Stimulated activated CD4-positive, alpha-beta T cell treated with anti-CD3 and anti-CD28 coated beads, Interleukin-4, amount 100 ng/mL, for 4 hours (primary cell): ENCODE results near the gene LIMS4.
"Not testable (repeated sequence)": the region's sequence is repeated elsewhere in the genome, so short reads cannot be mapped to it uniquely, and the experiment has no call there.

ENCODE experiments used
- DNase-seq, 2 experiments: peaks; one replicate each; pipeline ENCODE4 v3.0.0-alpha.2; 2020

LIMS4 gene

DNA sequence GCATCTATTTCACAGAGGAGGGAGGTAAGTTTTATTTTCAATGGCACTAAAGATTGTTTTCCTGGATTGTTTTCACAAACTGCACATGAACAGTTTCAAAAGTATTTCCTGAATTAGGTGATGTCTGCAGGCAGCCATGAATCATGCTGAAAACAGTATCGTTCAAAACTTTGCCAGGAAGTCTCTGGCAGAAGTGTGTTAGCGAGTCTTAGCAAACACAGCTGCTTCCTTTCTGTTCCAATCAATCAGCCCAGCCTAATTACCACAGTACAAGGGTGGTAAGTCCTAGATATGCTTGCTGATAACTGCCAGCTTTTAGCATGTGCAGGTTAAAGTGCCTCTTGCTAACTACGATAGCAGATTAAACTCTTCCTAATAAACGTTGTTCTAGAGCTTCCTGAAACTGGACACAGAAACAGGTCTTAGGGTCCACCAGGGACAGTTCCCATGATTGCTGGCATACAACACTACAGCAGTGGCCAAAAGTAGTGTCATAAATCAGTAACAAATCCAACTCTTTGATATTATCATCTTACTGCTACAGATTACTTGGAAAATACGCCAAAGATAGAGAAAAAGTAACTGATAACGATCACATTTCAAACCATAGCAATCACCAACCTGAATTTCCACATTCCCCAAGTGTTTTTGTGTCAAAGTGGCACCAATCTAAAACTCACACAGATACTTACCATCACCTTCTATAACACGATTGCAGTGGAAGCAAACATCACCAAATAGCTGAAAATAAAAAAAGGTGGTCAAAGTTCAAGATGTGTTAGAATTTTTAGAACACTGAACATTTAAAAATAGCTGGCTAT lies 23.3 kb downstream of the LIMS4 start:
- not testable (repeated sequence) for DNase-seq

DNA sequence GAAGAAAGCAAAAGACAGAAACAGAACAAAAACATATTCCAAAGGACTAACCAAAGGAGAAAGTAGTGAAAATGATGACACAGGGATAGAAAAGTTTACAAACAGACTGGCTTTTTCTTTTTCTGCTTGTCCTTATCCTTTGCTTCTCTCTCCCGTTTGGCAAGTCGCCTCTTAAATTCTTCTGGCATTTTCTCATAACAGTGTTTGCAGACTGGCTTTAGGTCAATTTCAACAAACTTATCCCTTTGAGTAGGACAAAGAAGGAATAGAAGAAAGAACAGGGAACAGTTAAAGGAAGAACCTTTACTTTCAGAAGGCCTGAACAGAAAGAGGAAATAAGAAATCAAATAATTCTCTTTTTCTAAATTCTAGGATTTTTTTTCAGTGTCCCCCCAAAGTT lies 26.0 kb downstream of the LIMS4 start:
- DNase-seq: not testable (repeated sequence)

DNA sequence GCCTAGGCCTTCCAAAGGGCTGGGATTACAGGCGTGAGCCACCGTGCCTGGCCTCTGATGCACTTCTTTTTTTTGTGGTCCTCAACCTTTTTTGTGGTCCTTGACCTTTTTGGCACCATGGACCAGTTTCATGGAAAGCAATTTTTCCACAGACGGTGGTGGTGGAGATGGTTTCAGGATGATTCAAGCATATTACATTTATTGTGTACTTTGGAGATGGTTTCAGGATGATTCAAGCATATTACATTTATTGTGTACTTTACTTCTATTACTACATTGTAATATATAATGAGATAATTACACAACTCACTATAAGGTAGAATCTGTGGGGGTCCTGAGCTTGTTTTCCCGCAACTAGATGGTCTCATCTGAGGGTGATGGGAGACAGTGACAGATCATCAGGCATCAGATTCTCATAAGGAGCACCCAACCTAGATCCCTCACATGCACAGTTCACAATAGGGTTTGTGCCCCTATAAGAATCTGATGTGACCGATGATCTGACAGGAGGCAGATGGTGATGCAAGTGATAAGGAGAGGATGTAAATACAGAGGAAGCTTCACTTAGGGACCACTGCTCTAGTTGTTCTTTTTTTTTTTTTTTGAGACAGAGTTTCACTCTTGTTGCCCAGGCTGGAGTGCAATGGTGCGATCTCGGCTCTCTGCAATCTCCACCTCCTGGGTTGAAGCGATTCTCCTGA lies 29.2 kb downstream of the LIMS4 start:
- DNase-seq: not testable (repeated sequence)

DNA sequence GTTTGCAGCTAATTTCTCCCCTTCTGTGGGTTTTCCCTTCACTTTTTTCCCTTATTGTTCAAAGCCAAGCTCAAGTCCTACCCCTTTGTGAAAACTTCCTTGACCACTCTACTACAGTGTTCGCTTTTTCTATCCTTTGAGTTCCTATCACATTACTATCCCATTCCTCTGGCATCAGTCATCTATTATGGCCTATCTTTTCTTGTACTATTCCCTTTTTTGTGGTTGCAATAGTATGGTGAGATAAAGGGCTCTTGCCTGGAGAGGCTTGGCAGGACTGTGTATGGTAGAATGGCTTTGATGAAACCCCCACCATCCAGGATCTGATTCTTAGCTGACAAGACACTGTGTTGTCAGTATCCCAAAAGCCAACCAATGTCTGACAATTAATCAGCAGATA lies 30.7 kb downstream of the LIMS4 start:
- DNase-seq: not testable (repeated sequence)

DNA sequence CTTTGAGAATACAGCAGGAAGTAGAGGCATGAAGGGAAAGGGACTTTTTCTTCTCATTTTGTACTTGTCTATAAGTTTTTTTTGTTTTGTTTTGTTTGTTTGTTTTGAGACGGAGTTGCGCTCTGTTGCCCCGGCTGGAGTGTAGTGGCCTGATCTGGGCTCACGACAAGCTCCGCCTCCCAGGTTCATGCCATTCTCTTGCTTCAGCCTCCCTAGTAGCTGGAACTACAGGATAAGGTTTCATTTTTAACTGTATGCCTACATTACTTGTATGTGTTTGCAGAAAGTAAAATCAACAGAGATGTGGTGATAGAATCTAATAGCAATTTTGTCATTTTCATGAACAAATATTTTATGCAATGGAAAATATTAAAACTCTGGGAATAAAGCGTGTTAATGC lies 38.1 kb downstream of the LIMS4 start:
- DNase-seq: not testable (repeated sequence)

DNA sequence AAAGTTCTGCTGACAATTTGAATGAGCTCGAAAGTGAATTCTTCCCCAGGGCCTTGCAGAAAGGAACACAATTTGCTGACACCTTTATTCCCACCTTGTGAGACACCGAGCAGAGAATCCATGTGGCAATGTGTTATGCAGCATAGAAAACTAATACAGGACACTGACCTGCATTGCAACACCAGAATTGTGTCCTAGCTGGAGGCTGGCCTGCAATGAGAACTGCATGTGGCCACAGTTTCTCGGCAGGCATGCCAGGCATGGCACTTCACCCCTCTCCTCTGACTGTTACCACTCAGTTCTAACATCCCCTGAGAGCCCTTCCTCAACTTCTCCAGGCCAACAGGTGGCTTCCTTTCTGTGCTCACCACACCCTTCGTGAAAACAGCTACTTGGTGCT lies 46.9 kb downstream of the LIMS4 start:
- not testable (repeated sequence) for DNase-seq

DNA sequence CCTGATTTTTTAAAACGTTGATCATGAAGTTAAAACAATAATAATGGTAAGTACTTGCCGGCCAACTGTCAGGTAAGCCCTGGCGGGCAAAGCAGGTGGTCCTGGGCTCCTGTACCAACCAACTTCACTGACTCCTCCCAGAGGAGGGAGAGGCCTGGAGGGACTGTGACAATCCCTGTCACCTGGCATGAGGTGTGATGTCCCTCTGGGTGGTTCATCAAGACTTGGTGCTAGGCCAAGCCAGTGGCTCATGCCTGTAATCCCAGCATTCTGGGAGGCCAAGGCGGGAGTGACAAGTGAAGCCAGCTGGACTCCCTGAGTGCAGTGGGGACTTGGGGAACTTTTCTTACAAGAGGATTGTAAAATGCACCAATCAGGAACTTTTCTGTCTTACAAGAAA lies 48.2 kb downstream of the LIMS4 start:
- not testable (repeated sequence) for DNase-seq

DNA sequence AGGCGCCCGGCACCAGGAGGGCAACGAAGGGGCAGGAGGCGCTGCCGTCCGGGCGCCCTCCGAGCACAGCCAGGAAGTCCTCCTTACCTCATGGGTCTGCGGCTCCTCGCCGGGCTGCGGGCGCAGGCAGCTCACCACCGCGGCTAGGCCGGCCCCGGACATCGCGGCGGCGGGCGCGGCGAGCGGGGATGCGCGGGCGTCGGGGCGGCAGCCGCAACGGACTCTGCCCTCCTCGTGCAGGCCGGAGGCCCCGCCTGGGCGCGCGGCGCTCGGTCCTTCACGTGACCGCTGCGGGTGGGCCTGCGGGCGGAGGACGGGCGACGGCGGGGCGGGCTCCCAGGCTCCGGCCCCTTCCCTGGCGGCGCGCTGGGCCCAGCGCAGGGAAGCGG lies 49.0 kb downstream of the LIMS4 start:
- DNase-seq: not testable (repeated sequence)

DNA sequence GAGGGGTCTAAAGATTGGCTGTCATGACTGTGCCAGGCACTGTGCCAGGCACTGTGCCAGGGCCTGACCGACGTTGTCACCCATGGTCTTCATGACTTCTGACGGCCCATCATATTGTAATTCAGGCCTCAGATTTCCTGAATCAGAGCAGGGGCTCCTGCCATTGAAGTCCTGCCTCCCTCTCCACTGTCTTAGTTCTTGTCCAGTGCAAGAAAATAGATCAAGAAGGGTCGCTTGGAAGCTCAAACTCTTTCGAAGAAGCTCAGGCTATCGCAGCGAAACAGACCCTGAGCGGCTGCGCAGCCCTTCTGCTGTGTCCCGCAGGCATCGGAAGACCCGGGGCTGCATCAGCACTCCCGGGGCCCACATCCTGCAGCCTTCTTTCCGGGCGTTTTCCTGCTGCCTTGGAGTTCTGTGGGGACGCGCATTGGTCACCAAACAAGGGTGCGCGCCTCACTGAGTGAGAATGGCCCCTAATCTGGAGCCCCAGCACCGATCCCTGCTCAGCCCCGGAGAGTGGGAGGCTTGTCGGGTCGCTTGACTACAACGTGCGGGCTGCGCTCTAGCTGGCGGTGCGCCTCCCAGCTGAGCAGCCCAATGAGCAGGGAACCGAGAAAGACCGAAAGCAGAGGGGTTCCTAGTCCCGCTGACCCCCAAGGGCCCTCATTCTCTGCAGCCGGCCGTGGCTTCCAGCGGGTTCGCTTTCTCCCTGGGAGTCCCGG lies 49.6 kb downstream of the LIMS4 start:
- not testable (repeated sequence) for DNase-seq

DNA sequence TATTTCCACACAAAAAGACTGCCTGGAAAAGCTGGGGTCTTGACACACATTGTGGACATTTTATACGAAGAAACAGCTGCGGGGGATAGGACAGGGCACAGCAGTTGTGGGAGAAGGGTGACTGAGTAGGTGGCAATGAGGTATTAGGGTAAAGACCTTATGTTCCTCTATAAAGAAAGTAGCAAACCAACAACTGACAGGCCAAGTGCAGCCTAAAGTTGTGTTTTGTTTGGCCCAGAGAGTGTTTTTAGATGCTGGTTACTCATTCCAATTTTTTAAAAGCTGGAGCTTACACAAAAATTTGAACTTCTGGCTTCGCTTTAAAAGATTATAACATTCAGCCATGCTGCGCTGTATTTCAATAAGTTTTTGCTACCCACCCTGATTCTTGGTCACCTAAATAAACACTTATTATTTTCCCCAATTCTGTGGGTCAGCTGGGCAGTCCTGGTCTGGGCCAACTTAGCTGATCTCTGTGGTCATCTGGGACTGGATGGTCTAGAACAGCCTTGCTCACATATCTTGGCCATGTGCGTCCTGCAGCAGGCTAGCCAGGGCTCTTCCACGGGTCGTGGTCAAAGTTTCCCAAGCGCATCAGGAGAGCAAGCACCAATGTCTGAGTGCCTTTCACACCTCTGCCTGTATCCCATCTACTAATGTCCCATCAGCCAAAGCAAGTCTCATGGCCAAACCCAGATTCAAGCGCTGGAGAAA lies 51.8 kb downstream of the LIMS4 start:
- DNase-seq: not testable (repeated sequence)

DNA sequence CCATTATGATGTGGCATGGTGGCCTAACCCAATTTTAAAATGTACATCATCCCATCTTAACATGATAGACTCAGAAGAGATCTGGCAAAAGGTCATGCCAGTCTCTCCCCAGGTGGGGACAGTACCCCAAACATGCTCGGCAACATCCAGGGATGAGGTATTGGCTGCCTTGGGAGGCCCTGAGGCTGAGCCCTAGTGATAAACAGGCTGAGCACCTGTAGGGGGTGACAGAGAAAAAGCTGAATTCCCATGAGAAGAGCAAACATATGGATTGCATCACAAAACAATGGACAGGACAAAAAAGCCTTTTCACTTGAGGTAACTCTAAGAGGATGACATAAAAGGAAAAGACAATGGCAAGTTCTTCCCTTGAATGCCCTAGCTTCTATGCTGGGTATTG lies 65.5 kb downstream of the LIMS4 start:
- not testable (repeated sequence) for DNase-seq

DNA sequence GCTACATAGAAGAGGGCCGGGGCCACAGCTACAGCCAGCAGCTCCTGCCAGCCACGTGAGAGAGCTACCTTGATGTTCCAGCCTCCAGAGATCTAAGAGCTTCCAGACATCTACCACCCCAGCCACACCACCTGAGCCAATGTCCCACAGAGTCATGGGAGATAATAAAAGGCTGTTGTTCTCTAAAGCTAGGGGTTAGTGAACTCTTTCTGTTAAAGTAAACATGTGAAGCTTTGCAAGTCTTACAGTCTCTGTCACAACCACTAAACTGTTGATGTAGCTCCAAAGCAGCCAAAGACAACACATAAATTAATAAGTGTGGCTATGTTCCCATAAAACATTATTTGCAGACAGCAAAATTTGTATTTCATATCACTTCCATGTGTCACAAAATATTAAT lies 67.6 kb downstream of the LIMS4 start:
- not testable (repeated sequence) for DNase-seq

DNA sequence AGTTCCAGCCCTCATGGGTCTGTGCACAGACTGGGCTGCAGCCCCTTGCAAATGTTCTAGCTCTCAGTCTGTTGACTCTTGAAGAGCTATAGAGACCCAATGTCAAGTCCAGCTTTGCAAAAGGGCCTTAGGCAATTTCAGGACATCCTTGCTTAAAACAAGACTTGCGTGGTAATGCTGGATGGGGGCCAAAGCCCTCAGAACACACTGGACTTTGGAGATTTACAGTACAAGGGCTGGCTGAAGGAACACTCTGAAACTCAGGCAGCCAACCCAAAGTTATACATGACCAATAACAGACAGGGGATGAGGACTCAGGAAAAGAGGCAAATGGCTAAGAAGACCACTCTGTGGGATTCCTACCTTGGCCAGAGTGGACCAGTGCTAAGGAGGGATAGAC lies 68.4 kb downstream of the LIMS4 start:
- DNase-seq: not testable (repeated sequence)

DNA sequence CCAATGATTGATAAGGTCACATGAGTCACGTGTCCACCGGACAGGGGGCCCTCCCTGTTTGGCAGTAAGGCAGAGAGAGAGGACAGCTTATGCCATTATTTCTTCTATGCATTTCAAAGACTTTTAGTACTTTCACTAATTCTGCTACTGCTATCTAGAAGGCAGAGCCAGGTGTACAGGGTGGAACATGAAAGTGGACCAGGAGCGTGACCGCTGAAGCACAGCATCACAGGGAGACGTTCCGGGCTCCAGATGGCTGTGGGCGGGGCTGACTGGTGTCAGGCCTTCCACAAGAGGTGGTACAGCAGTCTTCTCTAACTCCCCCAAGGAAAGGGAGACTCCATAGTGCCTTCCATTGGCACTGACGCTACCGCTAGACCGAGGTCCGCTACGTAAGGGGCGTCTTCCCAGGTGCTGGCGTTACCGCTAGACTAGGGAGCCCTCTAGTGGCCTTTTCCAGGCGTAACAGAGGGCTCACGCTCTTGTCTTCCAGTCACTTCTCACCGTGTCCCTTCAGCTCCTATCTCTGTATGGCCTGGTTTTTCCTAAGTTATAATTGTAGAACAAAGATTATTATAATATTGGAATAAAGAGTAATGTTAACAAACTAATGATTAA lies 71.5 kb downstream of the LIMS4 start:
- DNase-seq: not testable (repeated sequence)

DNA sequence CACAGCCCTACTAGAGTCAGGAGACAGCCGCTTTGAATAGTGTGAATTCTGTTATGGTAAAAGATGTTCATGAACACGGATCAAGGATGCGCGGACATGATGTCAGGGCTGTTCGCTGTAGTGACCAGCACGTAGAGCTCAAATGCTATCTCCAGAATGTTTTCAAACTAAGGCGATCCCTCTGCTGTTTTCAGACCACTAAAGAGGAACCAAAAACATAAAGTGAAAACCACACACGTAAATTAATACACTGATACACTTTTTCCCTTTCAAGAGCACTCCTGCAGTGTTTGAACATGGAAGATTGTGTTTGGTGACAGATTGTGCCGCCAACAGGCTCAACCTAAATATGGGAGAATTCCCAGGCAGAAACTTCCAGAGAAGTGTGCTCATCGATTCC lies 73.2 kb downstream of the LIMS4 start:
- not testable (repeated sequence) for DNase-seq

DNA sequence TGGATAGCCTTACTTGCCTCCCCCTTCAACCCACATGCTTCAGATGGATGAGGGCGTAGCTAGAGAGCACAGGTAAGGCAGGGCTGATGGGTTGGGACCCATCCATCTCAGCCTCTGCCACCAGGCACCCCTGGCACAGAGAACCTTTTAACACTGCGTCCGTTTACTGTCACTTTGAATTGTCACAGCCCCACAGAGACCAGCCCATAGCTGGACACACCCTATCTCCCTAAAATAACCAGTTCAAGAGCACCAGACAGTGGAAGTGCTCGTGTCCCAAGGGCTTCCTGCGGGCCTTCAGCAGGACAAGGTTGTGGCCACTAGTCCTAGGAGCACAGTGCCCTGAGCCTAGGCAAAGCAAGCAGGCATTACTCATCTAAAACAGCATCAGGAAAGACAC lies 76.6 kb downstream of the LIMS4 start:
- not testable (repeated sequence) for DNase-seq
